ENCODE results near the gene BAK1. TPM values are rescaled to one million over a fixed set of nuclear protein-coding genes. Genes with fewer than 3 reads are reported as not detected.
A peak's percentile ranks its signal among the peaks of the same experiment; 100 is the strongest.

Gene BAK1
- total RNA-seq, 2 donors from 2014 or later: 13.8 to 14.0 TPM

- no peak for ATAC-seq (ENCODE audit: insufficient number of reproducible peaks, low FRiP score, low read depth)
- Histone ChIP-seq H3K4me1 (ENCODE audit: control insufficient read depth in 1 of 2, low read depth in 2 of 2) (peaks cover 0 to 7% of the 10 kb centered on the region in 2 donors), H3K36me3 (no peaks in the 10 kb centered on the region), H3K9me3 (no peaks in the 10 kb centered on the region), H3K27ac (no peak overlapping the region), H3K4me3 (peak overlapping the region; percentile 54), H3K27me3 (replicated peaks; ENCODE audit: insufficient read depth) (no peaks in the 10 kb centered on the region)
- TF ChIP-seq CTCF (IDR thresholded peaks at IDR 0.05): no peak
- no peak for DNase-seq (ENCODE audit: low spot score)
Observed at GRCh38 chr6:33592595-33593413, 12.7 kb upstream of the BAK1 start.

GRCh38 chr6:33592280-33592594, 12.2 kb upstream of the BAK1 start:
- Histone ChIP-seq H3K36me3 (no peaks in the 10 kb centered on the region), H3K9me3 (no peaks in the 10 kb centered on the region), H3K27ac (no peak overlapping the region), H3K27me3 (replicated peaks; ENCODE audit: insufficient read depth) (no peaks in the 10 kb centered on the region), H3K4me3 (no peak overlapping the region), H3K4me1 (ENCODE audit: control insufficient read depth in 1 of 2, low read depth in 2 of 2) (peaks cover 0 to 6% of the 10 kb centered on the region in 2 donors)
- TF ChIP-seq CTCF (IDR thresholded peaks at IDR 0.05): no peak
- DNase-seq (ENCODE audit: low spot score) (no peak), ATAC-seq (ENCODE audit: insufficient number of reproducible peaks, low FRiP score, low read depth) (no peak)

- no peaks in the 10 kb centered on the region for H3K27me3 ChIP-seq (replicated peaks; ENCODE audit: insufficient read depth)
- no peaks in the 10 kb centered on the region for H3K36me3 ChIP-seq
- ATAC-seq (ENCODE audit: insufficient number of reproducible peaks, low FRiP score, low read depth) (no peak), DNase-seq (ENCODE audit: low spot score) (no peak)
- no peak overlapping the region for H3K4me3 ChIP-seq
- H3K4me1 ChIP-seq (ENCODE audit: control insufficient read depth in 1 of 2, low read depth in 2 of 2): peaks cover 0 to 6% of the 10 kb centered on the region in 2 donors
- H3K9me3 ChIP-seq: no peaks in the 10 kb centered on the region
- no peak for TF ChIP-seq CTCF (IDR thresholded peaks at IDR 0.05)
- no peak overlapping the region for H3K27ac ChIP-seq
Observed at GRCh38 chr6:33591424-33592032, 11.5 kb upstream of the BAK1 start.

GRCh38 chr6:33590531-33591198, 10.6 kb upstream of the BAK1 start:
- Histone ChIP-seq H3K36me3 (no peaks in the 10 kb centered on the region), H3K4me3 (no peak overlapping the region), H3K9me3 (no peaks in the 10 kb centered on the region), H3K27ac (no peak overlapping the region), H3K4me1 (ENCODE audit: control insufficient read depth in 1 of 2, low read depth in 2 of 2) (peaks cover 0 to 9% of the 10 kb centered on the region in 2 donors), H3K27me3 (replicated peaks; ENCODE audit: insufficient read depth) (no peaks in the 10 kb centered on the region)
- ATAC-seq (ENCODE audit: insufficient number of reproducible peaks, low FRiP score, low read depth): no peak
- DNase-seq (ENCODE audit: low spot score): no peak
- TF ChIP-seq CTCF (IDR thresholded peaks at IDR 0.05): no peak

All from thoracic aorta (tissue), 2 donors.